Mammary epithelial cell (primary cell): ENCODE data around the gene NT5C2.

Experiments used
- CTCF ChIP-seq, 2 donors: IDR thresholded peaks in 1 of 2; conservative IDR thresholded peaks in 1 of 2; 2 replicates each; pipeline ENCODE4 v1.5.1; 2011 to 2012; ENCODE audit warnings: inconsistent platforms in 2 of 2, low read length in 2 of 2, mild to moderate bottlenecking in 2 of 2, control low read depth in 1 of 2, low read depth in 1 of 2; ENCODE audit not compliant: insufficient read depth in 1 of 2; ENCODE audit errors: extremely low read depth in 1 of 2
- EZH2 ChIP-seq: IDR thresholded peaks from 2 replicates; pipeline ENCODE4 v1.6.1; 2012; ENCODE audit warnings: low read length, inconsistent platforms, borderline replicate concordance

GRCh38 chr10:103241262-103242011 is 48.4 kb upstream of the NT5C2 start:
- TF ChIP-seq CTCF (conservative IDR thresholded peaks at IDR 0.05 in 1 of 2, IDR thresholded peaks at IDR 0.05 in 1 of 2; ENCODE audit: extremely low read depth in 1 of 2, insufficient read depth in 1 of 2, low read depth in 1 of 2, low read length in 2 of 2) = no peak
- TF ChIP-seq EZH2 = no peak
